Activated CD4-positive, CD25-positive, alpha-beta regulatory T cell treated with anti-CD3 and anti-CD28 coated beads, Interleukin-2, amount 50 U/mL, for 72 hours (primary cell): Measurements from ENCODE around the gene IGSF6.
A peak's percentile ranks its signal among the peaks of the same experiment; 100 is the strongest.
"Not testable (repeated sequence)": the region's sequence is repeated elsewhere in the genome, so short reads cannot be mapped to it uniquely, and the experiment has no call there.

Experiments
- DNase-seq: peaks from one replicate; pipeline ENCODE4 v3.0.0; 2021

Gene IGSF6, protein sequence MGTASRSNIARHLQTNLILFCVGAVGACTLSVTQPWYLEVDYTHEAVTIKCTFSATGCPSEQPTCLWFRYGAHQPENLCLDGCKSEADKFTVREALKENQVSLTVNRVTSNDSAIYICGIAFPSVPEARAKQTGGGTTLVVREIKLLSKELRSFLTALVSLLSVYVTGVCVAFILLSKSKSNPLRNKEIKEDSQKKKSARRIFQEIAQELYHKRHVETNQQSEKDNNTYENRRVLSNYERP

DNA sequence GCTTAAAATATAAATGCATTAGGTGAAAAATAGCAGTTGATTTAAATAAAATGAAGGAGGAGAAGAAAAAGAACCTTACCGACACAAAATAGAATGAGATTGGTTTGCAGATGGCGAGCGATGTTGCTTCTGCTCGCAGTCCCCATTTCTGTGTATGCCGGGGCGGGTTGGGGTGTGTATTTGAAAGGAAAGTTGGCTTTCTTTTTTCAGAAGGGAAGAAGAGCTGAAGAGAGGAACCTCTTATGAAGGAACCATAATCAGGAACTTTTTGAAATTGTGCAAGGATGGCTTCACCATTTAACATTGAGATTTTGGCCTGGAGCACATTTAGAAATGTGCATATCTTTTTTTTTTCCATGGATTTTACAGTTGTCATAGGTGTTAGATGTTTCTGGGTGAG is at the start of gene IGSF6:
IGSF6 (minus strand) TSS at position 156 of the 400 bp plus-strand sequence; CDS start at position 146, 10 bp downstream.
- DNase-seq: no peak

DNA sequence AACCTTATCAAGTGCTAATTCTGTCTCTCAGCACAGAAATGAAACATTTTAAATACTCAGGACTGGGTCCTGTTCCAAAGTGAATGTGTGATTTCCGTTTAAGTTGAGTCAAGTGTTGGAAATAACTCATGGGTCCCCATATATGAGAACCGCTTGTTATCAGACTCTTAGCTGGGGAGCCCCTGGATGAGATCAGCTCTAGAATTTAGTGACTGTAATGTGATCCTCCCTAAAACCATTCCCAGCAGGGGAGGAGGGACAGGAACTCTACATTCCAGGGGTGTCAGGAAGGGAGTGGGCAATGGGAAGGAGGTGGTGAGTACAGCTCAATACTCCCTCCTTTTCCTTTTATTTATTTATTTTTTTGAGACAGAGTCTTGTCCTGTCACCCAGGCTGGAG is 48.9 kb upstream of the IGSF6 start:
- DNase-seq: no peak

DNA sequence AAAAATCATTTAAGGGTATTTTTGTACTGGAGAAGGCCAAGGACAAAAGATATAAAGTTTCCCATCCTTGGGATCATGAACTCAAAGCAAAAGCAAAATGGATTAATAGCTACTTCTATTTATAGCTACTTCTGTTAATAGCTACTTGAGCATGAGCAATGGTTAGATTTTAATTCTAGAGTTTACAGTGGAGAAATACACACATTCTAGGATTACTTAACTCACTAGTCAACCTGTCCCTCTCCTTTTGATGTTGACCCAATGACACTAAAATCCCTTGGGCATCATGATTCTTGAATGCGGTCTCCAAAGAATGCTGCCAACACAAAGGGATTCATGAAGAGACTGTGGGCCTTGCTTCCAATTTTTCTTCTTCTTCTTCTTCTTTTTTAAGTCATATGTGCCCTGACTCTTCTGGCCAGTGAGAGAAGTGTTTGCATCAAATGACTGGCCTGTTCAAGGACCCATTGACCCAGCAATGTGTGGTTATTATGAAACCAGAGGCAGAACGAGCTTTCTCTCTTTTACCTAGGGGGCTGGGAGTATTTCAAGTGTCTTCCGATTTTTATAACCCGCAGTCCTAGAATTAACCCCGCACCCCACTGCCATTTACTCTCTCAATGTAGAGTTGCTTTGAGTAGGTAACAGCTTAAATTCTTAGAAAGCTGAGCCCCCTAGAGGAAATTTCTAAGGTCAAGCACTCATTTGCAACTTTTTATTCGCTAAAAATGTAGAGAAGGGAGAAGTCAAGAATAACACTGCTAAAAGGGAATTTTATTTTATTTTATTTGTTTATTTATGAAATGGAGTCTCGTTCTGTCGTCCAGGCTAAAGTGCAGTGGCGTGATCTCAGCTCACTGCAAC is 46.0 kb upstream of the IGSF6 start:
- no peak for DNase-seq

DNA sequence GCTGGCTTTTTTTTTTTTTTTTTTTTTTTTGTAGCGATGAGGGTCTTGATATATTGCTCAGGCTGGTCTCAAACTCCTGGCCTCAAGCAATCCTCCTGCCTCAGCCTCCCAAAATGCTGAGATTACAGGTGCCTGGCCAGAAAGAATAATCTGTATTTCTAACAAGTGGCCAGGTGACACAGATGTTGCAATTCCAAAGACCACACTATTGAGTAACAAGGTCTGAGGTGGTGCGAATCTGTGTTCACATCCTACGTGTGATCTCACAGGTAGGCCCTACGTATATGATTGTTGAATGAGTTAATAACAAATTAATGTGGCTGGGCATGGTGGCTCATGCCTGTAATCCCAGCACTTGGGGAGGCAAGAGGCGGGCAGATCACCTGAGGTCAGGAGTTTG is 44.6 kb upstream of the IGSF6 start:
- no peak for DNase-seq

DNA sequence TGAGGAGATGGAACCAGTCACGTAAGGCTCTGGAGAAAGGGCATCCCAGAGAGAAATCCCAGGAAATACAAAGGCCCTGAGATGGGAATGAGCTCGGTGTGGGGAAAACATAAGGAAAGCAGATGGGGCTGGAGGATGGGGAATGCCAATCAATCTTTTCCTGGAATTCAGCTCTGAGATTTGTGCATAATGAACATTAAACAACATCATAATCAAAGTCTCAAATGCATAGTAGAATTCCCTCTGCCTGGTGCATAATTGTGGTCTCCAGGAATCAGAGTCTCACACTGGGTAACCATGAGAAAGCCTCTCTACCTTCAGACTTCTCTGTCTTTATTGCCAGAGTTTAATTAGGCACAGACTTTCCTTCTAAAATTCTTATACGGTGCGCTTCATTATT is 42.2 kb upstream of the IGSF6 start:
- DNase-seq: no peak

DNA sequence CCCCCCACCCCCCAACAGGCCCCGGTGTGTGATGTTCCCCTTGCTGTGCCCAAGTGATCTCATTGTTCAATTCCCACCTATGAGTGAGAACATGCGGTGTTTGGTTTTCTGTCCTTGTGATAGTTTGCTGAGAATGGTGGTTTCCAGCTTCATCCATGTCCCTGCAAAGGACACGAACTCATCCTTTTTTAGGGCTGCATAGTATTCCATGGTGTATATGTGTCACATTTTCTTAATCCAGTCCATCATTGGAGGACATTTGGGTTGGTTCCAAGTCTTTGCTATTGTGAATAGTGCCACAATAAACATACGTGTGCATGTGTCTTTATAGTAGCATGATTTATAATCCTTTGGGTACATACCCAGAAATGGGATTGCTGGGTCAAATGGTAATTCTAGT is 38.6 kb upstream of the IGSF6 start:
- not testable (repeated sequence) for DNase-seq

DNA sequence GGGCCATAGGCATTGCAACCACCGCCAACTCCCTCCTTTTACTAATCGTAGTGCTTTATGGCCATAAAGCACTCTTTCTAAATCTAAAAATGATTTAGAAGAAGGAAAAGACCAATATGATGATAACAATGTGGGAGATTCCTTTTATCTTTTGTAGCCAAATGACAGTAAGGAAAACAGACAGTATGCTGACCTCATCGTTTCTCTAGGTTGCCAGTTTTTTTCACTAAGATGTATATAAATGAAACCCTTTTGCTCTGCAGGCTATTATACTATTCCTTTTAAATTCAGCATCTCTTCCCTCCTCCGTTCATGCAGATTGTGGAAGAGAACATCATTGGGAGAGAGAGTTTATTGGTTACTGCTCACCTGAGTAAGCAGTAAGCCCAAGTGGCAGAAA is 36.7 kb upstream of the IGSF6 start:
- DNase-seq: no peak

DNA sequence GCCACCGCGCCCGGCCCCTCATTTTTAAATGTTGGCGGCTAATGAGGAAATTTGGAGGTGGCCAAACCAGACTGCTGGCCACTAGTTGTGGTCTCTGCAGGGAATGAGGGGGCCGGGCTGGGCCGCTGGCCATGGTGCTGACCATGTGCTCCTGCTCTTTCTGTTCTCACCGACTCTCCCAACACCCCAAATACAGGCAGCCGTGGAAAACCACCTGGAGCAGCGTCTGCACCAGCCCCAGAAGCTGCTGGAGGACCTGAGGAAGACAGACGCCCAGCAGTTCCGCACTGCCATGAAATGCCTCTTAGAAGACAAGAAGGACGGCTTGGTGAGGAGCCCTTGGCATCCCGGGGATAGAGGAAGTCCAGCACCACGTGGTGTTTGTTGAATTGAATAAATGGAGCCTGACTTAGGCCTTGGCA is 32.6 kb upstream of the IGSF6 start:
- no peak for DNase-seq

DNA sequence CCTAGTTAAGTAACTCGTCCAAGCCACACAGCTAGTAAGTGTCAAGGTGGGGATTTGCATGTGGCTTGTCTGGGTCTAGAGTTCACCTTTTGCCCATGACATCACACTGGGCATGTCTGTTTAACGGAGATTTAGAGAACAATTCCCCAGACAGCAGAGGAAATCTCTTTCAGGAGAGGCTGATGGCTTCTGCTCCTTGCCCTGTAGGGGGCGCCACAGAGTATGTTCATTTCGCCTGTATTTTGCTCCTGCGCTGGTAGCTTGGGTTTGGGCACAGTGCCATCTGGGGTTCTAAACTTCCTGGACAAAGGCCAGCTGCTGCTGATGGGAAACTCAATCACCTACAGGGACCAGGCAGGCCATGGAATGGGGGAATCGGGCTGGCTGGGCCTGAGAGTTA is 31.8 kb upstream of the IGSF6 start:
- peak; percentile 53 for DNase-seq

DNA sequence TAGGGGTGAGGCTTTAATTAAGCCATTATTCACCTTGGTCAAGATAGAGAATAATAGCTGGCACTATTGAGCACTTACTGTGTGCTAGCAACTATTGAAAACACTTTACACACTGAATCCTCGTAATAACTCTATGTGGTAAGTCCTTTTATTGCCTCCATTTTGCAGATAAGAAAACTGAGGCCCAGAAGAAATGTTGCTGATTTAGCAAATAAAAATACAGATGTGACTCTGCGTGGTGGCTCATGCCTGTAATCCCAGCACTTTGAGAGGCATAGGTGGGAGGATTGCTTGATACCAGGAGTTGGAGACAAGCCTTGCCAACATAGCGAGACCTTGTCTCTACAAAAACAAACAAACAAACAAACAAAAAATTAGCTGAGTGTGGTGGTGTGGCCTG is 30.8 kb upstream of the IGSF6 start:
- DNase-seq: no peak

DNA sequence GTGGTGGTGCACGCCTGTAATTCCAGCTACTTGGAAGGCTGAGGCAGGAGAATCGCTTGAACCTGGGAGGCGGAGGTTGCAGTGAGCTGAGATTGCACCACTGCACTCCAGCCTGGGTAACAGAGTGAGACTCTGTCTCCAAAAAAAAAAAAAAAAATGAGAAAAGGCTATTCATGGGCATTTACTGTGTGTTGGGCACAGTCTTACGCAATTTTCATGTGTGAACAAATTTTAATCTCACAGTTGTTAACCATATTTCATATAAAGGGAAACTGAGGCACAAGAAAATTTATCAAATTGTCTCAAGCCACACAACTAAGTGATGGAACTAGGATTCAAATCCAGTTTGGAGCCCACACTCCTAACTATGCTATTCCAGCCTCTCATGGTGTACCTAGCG is 28.3 kb upstream of the IGSF6 start:
- not testable (repeated sequence) for DNase-seq

DNA sequence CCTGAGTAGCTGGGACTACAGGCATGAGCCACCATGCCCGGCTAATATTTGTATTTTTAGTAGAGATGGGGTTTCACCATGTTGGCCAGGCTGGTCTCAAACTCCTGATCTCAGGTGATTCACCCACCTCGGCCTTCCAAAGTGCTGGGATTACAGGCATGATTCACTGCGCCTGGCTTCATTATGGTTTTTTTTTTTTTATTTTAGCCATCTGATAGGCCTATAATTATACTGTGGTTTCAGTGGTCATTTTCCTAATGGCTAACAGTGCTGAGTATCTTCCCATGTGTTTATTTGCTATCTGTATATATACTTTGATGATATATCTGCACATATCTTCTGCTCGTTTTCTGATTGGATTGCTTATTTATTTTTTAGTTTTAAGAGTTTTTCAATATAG is 22.0 kb upstream of the IGSF6 start:
- DNase-seq: not testable (repeated sequence)

DNA sequence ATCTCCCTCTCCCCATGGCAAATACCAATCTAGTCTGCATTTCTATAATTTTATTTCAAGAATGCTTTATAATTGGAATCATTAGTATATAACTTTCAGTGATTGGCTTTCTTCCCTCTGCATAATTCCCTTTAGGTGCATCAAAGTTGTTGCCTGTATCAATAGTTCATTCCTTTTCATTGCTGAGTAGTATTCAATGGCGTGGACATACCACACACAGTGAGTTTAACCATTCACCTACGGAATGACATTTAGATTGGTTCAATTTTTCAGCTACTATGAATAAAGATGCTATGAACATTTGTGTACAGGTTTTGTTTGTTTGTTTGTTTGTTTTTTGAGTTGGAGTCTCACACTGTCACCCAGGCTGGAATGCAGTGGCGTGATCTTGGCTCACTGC is 21.1 kb upstream of the IGSF6 start:
- DNase-seq: no peak

DNA sequence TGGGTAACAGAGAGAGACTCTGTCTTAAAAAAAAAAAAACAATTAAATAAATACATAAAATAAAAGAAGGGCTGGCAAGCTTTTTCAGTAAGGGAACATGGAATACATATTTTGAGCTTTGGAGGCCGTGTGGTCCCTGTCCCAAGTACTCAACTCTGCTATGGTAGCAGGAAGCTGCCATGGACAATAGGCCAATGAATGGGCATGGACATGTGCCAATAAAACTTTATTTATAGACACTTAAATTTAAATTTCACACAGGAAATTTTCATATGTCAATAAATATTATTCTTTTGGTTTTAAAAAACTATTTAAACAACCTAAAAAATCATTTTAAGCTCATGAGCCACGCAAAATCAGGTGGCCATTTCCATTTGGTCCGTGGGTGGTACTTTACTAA is 15.2 kb upstream of the IGSF6 start:
- no peak for DNase-seq

DNA sequence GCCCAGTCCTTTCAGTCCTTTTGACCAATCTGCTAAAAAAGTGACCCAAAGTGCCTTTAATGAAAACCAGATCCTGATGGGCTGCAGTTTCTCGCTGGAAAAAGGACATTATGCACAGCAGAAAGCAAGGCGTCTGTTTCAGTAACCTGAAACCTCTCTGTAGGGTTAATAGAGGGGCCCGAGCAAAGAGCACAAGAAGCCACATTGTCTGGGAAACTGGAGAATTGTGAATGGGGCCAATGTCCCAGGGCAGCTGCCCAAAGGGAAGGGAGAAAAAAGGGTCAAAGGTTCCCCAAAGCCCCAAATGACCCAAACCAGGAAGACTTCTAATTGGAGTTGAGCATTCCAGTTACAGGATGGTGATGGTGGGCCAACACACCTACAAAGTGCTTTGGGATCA is 14.4 kb upstream of the IGSF6 start:
- DNase-seq: no peak

DNA sequence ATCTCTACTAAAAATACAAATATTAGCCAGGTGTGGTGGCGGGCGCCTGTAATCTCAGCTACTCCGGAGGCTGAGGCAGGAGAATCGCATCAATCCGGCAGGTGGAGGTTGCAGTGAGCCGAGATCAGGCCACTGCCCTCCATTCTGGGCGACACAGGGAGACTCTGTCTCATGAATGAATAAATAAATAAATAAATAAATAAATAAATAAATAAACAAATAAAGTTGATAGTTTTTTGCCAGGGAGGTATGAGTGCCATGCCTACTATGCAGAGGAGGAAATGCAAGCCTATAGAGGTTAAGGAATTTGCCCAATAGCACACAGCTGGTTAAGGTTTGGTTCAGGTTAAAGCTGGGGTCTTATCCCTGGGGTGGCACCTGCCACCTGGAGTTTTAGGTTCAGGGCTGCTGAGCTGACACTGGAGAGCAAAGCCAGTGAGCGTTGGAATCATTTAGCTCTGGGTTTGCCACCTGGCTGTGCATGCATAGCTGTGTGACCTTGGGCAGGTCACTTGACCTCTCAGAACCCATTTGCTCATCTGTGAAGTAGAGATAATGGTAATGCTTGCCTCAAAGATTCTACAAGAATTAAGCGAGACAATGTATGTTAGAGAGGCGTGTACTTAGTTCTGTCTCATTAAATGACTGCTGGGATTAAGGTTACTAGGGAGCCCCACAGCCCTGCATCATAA is 12.5 kb upstream of the IGSF6 start:
- no peak for DNase-seq

DNA sequence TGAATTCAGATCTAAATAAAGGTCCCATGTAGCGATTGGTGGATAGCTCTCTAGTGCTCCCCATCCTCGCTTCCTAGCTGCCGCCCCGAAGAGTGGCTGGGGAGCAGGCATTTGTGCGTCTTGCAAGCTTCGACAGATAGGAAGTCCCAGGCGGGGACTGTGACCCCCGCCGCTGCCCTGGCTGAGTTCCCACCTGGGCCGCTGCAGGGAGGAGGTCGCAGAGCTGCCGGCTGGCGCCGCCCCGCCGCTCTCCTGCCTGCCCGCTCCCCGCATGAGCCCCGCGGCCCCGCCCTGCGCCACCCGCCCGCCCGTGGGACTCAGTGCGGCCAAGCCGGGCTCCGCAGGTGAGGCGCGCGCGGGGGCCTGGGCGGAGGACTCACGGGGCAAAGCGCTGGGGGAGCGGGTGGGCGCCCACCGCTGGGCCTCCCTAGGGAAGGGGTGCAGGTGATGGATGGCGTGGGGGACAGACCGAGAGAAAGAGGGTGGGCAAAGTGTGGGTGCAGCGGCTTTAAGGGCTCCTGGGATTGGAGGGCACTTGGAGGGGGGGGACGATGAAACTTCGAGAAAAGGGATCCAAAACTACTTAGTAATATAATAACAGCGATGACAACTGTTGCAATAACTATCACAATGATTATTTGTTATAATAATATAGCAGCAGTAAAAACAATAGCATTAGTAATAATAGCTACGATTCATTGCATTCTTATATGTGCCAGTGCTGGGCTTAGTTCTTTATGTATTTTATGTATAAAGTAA is 11.7 kb upstream of the IGSF6 start, which contains the start of gene OTOA:
OTOA (plus strand) TSS at position 80 of the 759 bp plus-strand sequence. CDS start 14,547 bp downstream, outside the sequence.
- DNase-seq: no peak

DNA sequence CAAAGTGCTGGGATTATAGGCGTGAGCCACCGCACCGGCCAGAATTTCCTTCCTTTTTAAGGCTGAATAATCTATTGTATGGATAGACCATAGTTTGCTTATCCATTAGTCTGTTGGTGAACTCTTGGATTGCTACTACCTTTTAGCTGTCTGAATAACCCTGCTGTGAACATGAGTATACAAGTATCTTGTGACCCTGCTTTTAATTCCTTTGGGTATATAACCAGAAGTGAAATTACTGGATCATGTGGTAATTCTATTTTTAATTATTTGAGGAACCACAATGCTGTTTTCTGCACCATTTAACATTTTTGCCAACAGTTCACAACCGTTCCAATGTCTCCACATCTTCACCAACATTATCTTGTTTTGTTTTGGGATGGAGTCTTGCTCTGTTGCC is 6.7 kb upstream of the IGSF6 start:
- no peak for DNase-seq

DNA sequence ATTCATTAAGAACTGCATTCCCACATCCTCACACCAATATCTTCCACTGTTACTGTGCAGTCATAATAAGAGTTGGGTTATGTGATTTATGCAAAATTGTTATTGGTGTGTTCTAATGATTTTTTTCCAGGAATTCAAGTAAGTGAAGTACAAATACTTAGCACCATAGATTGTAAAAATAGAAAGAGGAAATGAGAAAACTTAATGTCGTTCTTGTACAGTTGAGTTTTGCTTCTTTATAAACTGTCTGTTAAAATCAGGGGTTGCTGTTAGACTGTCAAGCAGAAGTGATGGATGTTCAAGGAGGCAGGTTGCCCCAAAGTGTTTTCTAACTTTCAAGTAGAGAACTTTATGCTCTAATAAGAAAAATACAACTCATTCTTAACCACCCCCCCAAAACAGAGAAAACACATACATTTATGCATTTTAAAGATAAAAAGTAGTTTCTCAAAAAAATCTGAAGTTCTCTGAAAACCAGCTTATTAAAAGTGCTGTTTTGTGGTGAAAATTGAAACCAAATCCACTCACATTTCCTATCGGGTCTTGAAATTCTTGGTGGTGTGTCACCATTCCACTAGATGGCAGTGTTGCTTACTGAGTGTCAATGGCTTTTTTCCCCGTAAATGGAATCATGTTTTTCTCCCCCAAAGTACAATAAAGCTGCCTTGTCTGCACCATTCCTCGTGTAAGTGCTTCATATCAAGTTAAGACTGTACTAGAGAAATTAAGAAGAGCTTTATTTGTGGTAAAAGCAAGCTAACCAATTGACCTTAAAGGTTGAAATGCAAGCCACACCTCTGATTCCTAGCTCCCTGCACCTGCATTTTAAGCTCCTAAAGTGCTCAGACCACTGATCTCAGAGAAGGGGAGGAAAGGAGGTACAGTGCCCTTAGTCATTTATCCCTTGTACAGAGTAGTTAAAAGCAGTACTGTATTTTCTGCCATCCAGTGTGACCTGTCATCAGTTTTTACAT is 4.7 kb upstream of the IGSF6 start:
- no peak for DNase-seq

DNA sequence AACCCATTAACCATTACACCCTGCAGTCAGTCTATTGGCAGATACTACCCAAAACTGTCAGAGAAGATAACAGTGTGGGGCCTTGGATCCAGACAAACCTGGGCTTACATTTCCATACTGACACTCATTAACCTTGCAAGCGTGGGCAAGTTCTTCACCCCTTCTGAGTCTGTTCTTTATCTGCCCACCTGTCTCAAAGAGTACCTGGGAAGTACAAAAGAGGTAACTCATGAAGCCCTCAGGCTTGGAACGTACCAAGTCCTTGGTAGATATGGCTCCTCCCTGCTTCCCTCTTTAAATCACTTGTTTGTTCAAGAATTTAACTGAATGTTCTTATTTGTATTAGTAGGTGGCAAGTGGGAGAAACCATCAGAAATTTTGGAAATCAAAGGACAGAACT is 2.5 kb upstream of the IGSF6 start:
- DNase-seq: no peak

DNA sequence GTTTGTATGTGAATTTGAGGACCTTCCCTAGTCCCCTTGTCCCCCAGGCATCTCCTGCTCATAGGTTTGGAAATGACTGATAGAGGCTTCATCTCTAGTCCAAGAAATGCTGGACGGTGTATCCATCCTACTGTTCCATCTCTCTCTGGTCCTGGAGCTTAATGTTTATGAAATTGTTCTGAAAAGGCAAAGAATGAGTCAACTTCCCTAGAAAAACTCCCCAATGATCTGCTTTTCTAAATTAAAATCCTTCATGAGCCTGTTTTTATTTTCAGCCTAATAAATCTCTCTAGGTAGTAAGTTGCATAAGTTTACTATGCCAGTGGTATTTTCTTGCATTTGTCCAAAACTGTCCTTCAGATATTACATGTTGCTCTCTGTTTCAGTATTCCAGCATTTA is 2.1 kb upstream of the IGSF6 start:
- no peak for DNase-seq

DNA sequence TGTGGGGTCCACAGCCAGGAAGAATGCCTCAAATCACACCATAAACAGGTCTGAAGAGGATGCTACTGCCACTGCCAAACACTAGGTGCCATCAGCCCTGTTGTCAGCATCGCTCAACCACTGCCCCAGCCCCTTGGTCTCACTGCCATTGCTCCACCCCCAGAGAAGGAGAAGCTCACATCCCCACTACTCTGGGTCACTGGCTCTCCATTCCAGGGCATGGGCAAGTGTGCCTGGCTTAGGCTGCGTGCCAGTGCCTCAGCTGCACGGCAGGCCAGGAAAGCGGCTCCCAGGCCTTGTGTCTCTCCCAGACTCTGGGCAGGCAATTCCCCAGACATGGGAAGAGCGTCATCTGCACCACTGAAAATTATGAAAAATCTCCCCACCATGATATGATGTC is 1.2 kb upstream of the IGSF6 start:
- DNase-seq: no peak
